ENCODE data around the gene BCL2. TPM values are rescaled to one million over a fixed set of nuclear protein-coding genes. Genes with fewer than 3 reads are reported as not detected.
A peak's percentile ranks its signal among the peaks of the same experiment; 100 is the strongest.

The BCL2 gene
- total RNA-seq, 2 experiments from 2014 or later: 1.4 to 2.5 TPM

DNA sequence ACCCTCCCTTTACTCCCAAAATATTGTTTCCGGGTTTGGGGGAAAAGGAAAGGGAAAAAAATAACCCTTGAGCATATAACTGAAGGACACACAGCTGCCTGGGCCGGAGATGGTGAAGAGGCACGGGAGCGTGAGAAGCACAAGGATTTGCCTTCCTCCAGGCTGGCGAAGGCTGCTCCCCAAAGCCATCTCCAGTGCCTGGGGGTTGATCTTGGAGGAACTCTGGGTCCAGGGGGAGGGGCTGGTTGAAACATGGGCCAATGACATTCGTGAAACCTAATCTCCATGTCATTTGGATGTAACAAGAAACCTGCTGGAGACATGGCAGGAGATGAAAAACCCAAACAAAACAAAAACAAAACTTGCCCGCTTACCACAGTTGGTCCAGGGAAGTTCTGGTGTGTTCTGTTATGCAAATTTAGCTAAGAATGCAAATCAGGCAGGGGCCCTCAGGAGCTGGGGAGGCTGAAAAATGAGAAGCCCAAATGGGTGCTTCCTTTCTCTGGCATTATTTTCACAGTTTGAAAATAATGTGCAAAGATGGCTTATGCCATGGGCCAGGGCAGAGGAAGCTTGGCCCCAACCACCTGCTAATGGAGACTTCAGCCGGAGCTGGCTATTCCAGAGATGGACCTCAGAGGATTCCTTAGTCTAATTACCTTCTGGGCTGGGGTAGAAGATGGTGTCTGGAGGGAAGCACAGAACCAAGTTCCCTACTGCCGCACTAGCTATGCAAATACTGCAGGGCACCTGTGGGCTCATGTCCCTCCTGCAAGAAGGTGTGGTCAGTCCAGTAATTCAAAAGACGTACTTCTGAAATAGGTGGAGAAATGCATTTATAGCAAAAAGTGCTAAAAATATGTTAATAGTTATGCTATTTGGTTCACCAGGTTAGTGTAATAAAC is 180.9 kb downstream of the BCL2 start:
- no peaks in the 10 kb centered on the region for H3K9me2 ChIP-seq (ENCODE audit: insufficient read depth, low read length)
- H3K36me3 ChIP-seq (ENCODE audit: insufficient read depth, low read length): no peaks in the 10 kb centered on the region
- POLR2A ChIA-PET: interaction anchor here (1.0 to 2.8 kb wide), 4 partner anchors 9 to 23 kb away, joined by 3 to 13 read pairs (median 4); no protein-coding TSS in a partner anchor
- no peaks in the 10 kb centered on the region for H3K79me2 ChIP-seq (ENCODE audit: insufficient read depth, low read depth, low read length)
- CTCF ChIA-PET (ENCODE audit: unreplicated experiment): interaction anchor here (0.6 kb wide), 1 partner anchor 18 kb away, joined by 6 read pairs; no protein-coding TSS in a partner anchor
- DNase-seq (ENCODE audit: low spot score): peak; percentile 52
- 0 out of 2 replicates have a peak, but pooled peaks cover 4% of the 10 kb centered on the region for H3K9me3 ChIP-seq (ENCODE audit: low read length)
- TF ChIP-seq, protein P1, sequence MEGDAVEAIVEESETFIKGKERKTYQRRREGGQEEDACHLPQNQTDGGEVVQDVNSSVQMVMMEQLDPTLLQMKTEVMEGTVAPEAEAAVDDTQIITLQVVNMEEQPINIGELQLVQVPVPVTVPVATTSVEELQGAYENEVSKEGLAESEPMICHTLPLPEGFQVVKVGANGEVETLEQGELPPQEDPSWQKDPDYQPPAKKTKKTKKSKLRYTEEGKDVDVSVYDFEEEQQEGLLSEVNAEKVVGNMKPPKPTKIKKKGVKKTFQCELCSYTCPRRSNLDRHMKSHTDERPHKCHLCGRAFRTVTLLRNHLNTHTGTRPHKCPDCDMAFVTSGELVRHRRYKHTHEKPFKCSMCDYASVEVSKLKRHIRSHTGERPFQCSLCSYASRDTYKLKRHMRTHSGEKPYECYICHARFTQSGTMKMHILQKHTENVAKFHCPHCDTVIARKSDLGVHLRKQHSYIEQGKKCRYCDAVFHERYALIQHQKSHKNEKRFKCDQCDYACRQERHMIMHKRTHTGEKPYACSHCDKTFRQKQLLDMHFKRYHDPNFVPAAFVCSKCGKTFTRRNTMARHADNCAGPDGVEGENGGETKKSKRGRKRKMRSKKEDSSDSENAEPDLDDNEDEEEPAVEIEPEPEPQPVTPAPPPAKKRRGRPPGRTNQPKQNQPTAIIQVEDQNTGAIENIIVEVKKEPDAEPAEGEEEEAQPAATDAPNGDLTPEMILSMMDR (conservative IDR thresholded peaks at IDR 0.05; ENCODE audit: low read length): no peak
- no peak for TF ChIP-seq EZH2phosphoT487 (IDR thresholded peaks at IDR 0.05; ENCODE audit: borderline replicate concordance, low read depth, low read length)
- peak overlapping the region; percentile 88 for H3K27ac ChIP-seq (ENCODE audit: low read depth, low read length, poor library complexity, severe bottlenecking)
- H4K20me1 ChIP-seq (ENCODE audit: insufficient read depth, low read length): no peaks in the 10 kb centered on the region
- intact Hi-C loops (cut with micrococcal nuclease; ENCODE audit: unreplicated experiment): loop anchor here (10.0 kb wide), 1 partner anchor 286 kb away; the partner anchor contains the start of gene VPS4B
- peak overlapping the region; percentile 60 for H3K4me3 ChIP-seq (ENCODE audit: low read depth, low read length, poor library complexity, severe bottlenecking)
- H3K4me2 ChIP-seq (ENCODE audit: low read length): peak overlapping the region; percentile 79
- peaks cover 66% of the 10 kb centered on the region for H3K4me1 ChIP-seq (ENCODE audit: insufficient read depth, low read length, poor library complexity, severe bottlenecking)
- peak overlapping the region; percentile 85 for H2AFZ ChIP-seq (ENCODE audit: low read length)
- no TSS peak for BruUV-seq (replicated peaks)

DNA sequence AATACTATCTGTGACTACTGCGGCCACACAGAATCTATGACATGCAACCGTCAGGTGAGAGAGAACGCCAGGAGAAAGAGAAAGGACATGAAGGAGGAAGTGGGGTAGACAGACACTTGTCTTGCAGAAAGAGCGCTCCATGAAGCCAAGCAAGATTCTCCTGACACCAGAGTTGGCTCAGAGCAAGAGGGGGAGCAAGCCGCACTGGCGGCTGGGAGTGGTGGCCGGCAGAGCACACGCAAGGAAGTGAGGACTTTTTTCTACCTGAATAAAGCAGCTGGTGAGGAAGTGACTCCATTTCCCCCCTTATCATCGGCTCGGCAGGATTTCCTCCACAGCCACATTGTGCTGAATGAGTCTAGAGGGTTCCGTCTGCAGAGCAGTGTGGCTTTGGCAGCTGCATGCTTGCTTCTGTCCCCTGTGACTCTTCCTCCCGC is 181.6 kb downstream of the BCL2 start:
- Histone ChIP-seq H3K4me2 (ENCODE audit: low read length) (peak overlapping the region; percentile 79), H3K4me1 (ENCODE audit: insufficient read depth, low read length, poor library complexity, severe bottlenecking) (peaks cover 61% of the 10 kb centered on the region), H4K20me1 (ENCODE audit: insufficient read depth, low read length) (no peaks in the 10 kb centered on the region), H3K79me2 (ENCODE audit: insufficient read depth, low read depth, low read length) (no peaks in the 10 kb centered on the region), H3K9me3 (ENCODE audit: low read length) (0 out of 2 replicates have a peak, but pooled peaks cover 4% of the 10 kb centered on the region), H3K9me2 (ENCODE audit: insufficient read depth, low read length) (no peaks in the 10 kb centered on the region), H3K27ac (ENCODE audit: low read depth, low read length, poor library complexity, severe bottlenecking) (peak overlapping the region; percentile 88), H3K36me3 (ENCODE audit: insufficient read depth, low read length) (no peaks in the 10 kb centered on the region), H2AFZ (ENCODE audit: low read length) (peak overlapping the region; percentile 85), H3K4me3 (ENCODE audit: low read depth, low read length, poor library complexity, severe bottlenecking) (peak overlapping the region; percentile 60)
- intact Hi-C loops (cut with micrococcal nuclease; ENCODE audit: unreplicated experiment): loop anchor here (10.0 kb wide), 1 partner anchor 287 kb away; the partner anchor contains the start of gene VPS4B
- POLR2A ChIA-PET: interaction anchor here (2.8 kb wide), 1 partner anchor 15 kb away, joined by 13 read pairs; no protein-coding TSS in a partner anchor
- TF ChIP-seq EZH2phosphoT487 (IDR thresholded peaks at IDR 0.05; ENCODE audit: borderline replicate concordance, low read depth, low read length): no peak
- TF ChIP-seq, protein P1 (conservative IDR thresholded peaks at IDR 0.05; ENCODE audit: low read length): no peak
- BruUV-seq (replicated peaks): no TSS peak
- peak; percentile 74 for DNase-seq (ENCODE audit: low spot score)
- CTCF ChIA-PET (ENCODE audit: unreplicated experiment): interaction anchor here (0.6 kb wide), 1 partner anchor 19 kb away, joined by 6 read pairs; no protein-coding TSS in a partner anchor
